ENCODE results near the gene PHKB.

The PHKB gene

DNA sequence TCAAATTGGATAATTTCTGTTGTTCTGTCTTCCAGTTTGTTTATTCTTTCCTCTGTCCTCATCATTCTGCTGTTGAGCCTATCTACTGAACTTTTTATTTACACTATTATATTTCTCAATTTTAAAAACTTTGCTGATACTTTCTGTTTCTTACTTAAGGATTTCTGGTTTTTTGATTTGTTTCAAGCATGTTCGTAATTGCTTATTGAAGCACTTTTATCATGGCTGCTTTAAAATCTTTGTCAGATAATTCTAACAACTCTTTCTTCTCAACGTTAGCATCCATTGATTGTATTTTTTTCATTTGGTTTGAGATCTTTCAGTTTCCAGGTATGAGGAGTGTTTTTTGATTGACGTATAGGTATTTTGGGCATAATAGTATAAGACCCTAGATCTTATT lies 116.9 kb downstream of the PHKB start:
- TF ChIP-seq, protein P1, sequence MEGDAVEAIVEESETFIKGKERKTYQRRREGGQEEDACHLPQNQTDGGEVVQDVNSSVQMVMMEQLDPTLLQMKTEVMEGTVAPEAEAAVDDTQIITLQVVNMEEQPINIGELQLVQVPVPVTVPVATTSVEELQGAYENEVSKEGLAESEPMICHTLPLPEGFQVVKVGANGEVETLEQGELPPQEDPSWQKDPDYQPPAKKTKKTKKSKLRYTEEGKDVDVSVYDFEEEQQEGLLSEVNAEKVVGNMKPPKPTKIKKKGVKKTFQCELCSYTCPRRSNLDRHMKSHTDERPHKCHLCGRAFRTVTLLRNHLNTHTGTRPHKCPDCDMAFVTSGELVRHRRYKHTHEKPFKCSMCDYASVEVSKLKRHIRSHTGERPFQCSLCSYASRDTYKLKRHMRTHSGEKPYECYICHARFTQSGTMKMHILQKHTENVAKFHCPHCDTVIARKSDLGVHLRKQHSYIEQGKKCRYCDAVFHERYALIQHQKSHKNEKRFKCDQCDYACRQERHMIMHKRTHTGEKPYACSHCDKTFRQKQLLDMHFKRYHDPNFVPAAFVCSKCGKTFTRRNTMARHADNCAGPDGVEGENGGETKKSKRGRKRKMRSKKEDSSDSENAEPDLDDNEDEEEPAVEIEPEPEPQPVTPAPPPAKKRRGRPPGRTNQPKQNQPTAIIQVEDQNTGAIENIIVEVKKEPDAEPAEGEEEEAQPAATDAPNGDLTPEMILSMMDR (IDR thresholded peaks at IDR 0.05; ENCODE audit: borderline replicate concordance, insufficient read depth, low read depth, low read length): no peak
- H3K4me3 ChIP-seq (ENCODE audit: low read depth, low read length): no peak overlapping the region

DNA sequence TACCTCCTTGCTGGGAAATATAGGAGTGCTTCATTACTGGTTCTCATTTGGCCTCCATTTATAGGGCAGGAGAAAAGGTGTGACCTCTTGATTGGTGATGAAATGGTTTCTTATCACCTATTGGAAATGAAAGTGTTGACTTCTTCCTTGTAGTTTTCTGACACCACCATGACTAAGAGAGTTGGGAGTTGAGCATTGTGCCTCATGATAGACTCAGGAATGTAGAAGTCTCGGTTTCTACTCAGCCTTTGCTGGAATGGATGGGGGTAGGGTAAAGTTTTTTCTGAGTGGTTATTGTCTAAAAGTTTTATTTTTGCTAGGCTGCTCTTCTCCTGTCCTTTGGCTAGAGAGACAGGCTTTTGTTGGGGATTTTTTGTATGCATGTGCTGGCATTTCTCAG lies 117.4 kb downstream of the PHKB start:
- no peak overlapping the region for H3K4me3 ChIP-seq (ENCODE audit: low read depth, low read length)
- TF ChIP-seq, protein P1 (IDR thresholded peaks at IDR 0.05; ENCODE audit: borderline replicate concordance, insufficient read depth, low read depth, low read length): no peak

DNA sequence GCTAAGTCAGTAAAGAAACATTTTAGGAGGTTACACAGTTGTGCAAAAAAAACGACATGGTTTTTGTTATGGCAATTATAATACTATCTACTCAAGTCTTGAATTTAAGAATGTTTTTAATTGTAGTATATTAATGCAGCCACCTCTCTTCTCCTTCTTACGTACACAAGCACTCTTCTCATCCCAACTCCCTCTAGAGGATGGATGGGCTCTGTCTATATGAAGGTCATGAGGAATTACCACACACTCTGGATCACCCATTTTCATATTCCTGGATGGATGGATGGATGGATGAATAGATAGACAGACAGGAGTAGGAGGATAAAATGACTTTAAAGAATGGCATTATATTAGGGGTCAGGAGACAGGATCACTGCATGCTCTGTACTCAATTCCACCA lies 120.0 kb downstream of the PHKB start:
- no peak overlapping the region for H3K4me3 ChIP-seq (ENCODE audit: low read depth, low read length)
- TF ChIP-seq, protein P1 (IDR thresholded peaks at IDR 0.05; ENCODE audit: borderline replicate concordance, insufficient read depth, low read depth, low read length): no peak

DNA sequence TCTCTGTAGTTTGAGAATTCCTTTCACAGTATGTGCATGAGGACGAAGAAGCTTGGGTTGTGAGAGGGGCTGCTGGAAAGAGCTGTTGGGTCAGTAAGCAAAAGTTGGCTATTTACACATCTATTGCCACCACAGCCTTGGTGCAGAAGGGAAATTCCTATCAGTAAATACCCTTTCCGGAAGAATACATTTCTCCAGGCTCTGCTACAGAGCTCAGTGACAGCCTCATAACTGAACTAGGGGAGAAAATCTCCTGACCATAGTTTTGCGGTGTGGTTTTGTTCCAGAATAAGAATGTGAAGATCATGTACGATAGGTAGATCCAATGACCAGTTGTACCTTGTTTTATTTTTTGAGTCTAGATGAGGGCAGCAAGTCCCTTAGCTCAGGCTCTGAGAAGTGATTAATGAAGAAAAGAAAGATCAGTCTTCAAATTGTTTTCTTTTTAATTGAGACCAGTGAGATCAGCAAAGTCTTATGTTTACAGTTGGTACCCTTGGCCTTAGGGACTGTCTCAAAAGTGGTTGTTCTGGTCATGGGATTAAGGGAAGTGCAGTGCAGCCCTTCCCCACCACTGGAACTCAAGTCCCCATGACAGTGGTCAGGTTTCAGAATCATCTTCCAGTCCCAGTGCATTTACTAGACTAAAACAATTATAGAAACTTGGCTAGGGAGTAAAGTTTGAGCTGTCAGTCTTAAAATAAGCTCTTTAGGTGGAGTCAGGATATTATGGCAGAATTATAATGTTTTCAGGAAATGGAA lies 123.5 kb downstream of the PHKB start:
- H3K4me3 ChIP-seq (ENCODE audit: low read depth, low read length): no peak overlapping the region
- TF ChIP-seq, protein P1 (IDR thresholded peaks at IDR 0.05; ENCODE audit: borderline replicate concordance, insufficient read depth, low read depth, low read length): no peak

DNA sequence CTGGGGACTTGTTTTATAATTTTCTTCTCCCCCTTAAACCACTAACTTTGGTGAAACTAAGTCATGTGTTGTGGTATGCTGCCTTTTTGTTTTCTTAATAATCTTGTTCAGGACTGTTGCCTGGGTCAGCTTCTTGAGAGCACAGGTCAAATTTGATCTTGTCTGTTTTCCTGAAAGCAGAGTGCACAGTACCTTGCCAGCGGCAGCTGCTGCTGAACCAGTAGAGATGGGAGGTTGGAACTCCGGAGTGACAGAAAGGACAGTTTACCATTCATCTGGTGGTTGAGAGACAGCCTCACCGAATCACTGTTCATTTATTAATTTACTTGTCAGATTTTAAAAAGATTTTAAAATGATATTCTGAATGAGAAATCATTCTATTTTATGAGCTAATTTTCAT lies 125.0 kb downstream of the PHKB start:
- no peak overlapping the region for H3K4me3 ChIP-seq (ENCODE audit: low read depth, low read length)
- TF ChIP-seq, protein P1 (IDR thresholded peaks at IDR 0.05; ENCODE audit: borderline replicate concordance, insufficient read depth, low read depth, low read length): no peak

DNA sequence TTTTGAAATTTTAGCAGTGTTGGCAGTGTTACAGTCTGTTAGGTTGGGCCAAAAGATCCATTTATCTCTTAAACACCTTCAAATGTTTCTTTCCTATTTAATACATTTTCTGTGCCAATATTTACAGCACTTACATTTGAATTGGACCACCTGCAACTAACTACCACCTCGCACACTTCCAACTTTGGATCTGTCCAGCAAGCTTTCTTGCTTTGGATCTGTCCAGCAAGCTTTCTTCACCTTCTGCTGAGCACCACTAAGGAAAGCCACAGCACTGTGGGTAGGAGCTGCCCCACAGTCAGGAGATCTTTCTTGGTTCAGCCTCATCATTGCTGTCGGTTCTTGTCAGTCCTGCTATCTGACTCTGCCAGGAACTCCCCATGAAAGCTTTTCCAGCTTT lies 129.3 kb downstream of the PHKB start:
- no peak overlapping the region for H3K4me3 ChIP-seq (ENCODE audit: low read depth, low read length)
- TF ChIP-seq, protein P1 (IDR thresholded peaks at IDR 0.05; ENCODE audit: borderline replicate concordance, insufficient read depth, low read depth, low read length): no peak

DNA sequence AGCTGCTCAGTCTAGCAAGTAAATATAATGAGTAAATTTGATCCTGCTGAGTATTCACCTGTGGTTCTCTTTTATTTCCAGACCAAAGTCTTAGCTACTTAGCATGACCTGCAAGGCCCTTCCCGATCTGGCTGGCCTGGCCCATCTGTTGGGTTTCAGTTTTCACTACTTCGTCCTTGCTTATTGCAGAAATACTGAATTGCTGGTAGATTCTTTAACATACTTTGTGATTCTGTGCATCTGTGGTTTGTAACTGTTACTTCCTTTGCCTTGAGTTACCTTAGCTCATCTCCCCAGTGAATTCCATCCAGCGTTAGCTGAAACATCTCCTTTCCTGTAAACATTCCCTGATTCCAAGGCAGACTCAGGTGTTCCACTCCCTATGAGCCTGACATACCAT lies 131.1 kb downstream of the PHKB start:
- TF ChIP-seq, protein P1 (IDR thresholded peaks at IDR 0.05; ENCODE audit: borderline replicate concordance, insufficient read depth, low read depth, low read length): no peak
- H3K4me3 ChIP-seq (ENCODE audit: low read depth, low read length): no peak overlapping the region

All from GM12875 (cell line).